ENCODE results near the gene OR6B2.

DNA sequence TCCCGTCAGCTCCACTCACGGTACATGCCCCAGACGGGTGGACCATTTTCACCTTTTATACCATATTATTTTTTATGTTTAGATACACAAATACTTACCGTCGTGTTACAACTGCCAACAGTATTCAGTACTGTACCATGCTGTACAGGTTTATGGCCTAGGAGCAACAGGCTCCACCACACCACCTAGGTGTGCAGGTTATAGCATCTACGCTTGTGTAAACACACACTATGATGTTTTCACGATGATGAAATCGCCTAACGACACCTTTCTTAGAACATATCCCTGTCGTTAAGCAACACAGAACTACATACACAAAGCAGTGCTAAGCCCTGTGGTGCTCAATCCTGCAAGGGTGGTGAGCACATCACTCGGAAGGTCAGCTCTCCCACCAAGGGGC is 29.6 kb downstream of the OR6B2 start:
- TF ChIP-seq GABPA (IDR thresholded peaks at IDR 0.05 in 1 of 2, conservative IDR thresholded peaks at IDR 0.05 in 1 of 2) (no peak), RXRA (IDR thresholded peaks at IDR 0.05) (no peak), SP1 (IDR thresholded peaks at IDR 0.05) (no peak), TAF1 (conservative IDR thresholded peaks at IDR 0.05) (no peak), EGR1 (IDR thresholded peaks at IDR 0.05; ENCODE audit: low read depth in 2 of 2) (no peak), JUND (IDR thresholded peaks at IDR 0.05) (no peak), RAD21 (IDR thresholded peaks at IDR 0.05) (no peak), YY1 (IDR thresholded peaks at IDR 0.05) (no peak), HNF4A (conservative IDR thresholded peaks at IDR 0.05) (no peak)
- TF ChIP-seq, protein P1, sequence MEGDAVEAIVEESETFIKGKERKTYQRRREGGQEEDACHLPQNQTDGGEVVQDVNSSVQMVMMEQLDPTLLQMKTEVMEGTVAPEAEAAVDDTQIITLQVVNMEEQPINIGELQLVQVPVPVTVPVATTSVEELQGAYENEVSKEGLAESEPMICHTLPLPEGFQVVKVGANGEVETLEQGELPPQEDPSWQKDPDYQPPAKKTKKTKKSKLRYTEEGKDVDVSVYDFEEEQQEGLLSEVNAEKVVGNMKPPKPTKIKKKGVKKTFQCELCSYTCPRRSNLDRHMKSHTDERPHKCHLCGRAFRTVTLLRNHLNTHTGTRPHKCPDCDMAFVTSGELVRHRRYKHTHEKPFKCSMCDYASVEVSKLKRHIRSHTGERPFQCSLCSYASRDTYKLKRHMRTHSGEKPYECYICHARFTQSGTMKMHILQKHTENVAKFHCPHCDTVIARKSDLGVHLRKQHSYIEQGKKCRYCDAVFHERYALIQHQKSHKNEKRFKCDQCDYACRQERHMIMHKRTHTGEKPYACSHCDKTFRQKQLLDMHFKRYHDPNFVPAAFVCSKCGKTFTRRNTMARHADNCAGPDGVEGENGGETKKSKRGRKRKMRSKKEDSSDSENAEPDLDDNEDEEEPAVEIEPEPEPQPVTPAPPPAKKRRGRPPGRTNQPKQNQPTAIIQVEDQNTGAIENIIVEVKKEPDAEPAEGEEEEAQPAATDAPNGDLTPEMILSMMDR (IDR thresholded peaks at IDR 0.05; ENCODE audit: low read depth, low read length, missing input control), result no peak
- TF ChIP-seq, protein P2, sequence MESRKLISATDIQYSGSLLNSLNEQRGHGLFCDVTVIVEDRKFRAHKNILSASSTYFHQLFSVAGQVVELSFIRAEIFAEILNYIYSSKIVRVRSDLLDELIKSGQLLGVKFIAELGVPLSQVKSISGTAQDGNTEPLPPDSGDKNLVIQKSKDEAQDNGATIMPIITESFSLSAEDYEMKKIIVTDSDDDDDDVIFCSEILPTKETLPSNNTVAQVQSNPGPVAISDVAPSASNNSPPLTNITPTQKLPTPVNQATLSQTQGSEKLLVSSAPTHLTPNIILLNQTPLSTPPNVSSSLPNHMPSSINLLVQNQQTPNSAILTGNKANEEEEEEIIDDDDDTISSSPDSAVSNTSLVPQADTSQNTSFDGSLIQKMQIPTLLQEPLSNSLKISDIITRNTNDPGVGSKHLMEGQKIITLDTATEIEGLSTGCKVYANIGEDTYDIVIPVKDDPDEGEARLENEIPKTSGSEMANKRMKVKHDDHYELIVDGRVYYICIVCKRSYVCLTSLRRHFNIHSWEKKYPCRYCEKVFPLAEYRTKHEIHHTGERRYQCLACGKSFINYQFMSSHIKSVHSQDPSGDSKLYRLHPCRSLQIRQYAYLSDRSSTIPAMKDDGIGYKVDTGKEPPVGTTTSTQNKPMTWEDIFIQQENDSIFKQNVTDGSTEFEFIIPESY (IDR thresholded peaks at IDR 0.05), result no peak
- TF ChIP-seq, protein P3, sequence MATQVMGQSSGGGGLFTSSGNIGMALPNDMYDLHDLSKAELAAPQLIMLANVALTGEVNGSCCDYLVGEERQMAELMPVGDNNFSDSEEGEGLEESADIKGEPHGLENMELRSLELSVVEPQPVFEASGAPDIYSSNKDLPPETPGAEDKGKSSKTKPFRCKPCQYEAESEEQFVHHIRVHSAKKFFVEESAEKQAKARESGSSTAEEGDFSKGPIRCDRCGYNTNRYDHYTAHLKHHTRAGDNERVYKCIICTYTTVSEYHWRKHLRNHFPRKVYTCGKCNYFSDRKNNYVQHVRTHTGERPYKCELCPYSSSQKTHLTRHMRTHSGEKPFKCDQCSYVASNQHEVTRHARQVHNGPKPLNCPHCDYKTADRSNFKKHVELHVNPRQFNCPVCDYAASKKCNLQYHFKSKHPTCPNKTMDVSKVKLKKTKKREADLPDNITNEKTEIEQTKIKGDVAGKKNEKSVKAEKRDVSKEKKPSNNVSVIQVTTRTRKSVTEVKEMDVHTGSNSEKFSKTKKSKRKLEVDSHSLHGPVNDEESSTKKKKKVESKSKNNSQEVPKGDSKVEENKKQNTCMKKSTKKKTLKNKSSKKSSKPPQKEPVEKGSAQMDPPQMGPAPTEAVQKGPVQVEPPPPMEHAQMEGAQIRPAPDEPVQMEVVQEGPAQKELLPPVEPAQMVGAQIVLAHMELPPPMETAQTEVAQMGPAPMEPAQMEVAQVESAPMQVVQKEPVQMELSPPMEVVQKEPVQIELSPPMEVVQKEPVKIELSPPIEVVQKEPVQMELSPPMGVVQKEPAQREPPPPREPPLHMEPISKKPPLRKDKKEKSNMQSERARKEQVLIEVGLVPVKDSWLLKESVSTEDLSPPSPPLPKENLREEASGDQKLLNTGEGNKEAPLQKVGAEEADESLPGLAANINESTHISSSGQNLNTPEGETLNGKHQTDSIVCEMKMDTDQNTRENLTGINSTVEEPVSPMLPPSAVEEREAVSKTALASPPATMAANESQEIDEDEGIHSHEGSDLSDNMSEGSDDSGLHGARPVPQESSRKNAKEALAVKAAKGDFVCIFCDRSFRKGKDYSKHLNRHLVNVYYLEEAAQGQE (IDR thresholded peaks at IDR 0.05), result no peak
- TF ChIP-seq, protein P4, sequence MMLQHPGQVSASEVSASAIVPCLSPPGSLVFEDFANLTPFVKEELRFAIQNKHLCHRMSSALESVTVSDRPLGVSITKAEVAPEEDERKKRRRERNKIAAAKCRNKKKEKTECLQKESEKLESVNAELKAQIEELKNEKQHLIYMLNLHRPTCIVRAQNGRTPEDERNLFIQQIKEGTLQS (IDR thresholded peaks at IDR 0.05), result no peak
- TF ChIP-seq, protein P5, sequence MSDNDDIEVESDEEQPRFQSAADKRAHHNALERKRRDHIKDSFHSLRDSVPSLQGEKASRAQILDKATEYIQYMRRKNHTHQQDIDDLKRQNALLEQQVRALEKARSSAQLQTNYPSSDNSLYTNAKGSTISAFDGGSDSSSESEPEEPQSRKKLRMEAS (IDR thresholded peaks at IDR 0.05), result no peak

Data from liver (tissue), 3 donors.